Brain microvascular endothelial cell (primary cell): ENCODE measurements around the gene HHAT.

Experiments
- DNase-seq: peaks from one replicate; pipeline ENCODE4 v3.0.0-alpha.2; 2020
- H3K27ac ChIP-seq: fragments of 250-450 bp; sonication (Bioruptor Pico); 2 replicates; pipeline ENCODE4 v1.5.1; 2020; ENCODE audit warnings: mild to moderate bottlenecking, moderate library complexity
- H3K27me3 ChIP-seq: fragments of 250-450 bp; sonication (Bioruptor Pico); replicated peaks from 2 replicates; pipeline ENCODE4 v1.5.1; 2020; ENCODE audit warnings: mild to moderate bottlenecking
- H3K36me3 ChIP-seq: fragments of 250-450 bp; sonication (Bioruptor Pico); replicated peaks from 2 replicates; pipeline ENCODE4 v1.5.1; 2020; ENCODE audit warnings: mild to moderate bottlenecking
- H3K4me3 ChIP-seq: 2 replicates; pipeline ENCODE4 v1.5.1; 2011; ENCODE audit warnings: low read depth, mild to moderate bottlenecking, control low read depth, low read length, moderate library complexity
- CTCF ChIP-seq: IDR thresholded peaks from 2 replicates; pipeline ENCODE4 v1.5.1; 2011; ENCODE audit warnings: low read depth, mild to moderate bottlenecking, moderate library complexity, low read length, control low read depth, inconsistent platforms; ENCODE audit errors: missing control alignments
- in situ Hi-C: cut with HindIII; loops from 2 replicates; pipeline ENCODE4 v1.10.0; 2017; ENCODE audit warnings: low sequenced_read_pairs, low pct_ligation_motif_present

Gene HHAT

DNA sequence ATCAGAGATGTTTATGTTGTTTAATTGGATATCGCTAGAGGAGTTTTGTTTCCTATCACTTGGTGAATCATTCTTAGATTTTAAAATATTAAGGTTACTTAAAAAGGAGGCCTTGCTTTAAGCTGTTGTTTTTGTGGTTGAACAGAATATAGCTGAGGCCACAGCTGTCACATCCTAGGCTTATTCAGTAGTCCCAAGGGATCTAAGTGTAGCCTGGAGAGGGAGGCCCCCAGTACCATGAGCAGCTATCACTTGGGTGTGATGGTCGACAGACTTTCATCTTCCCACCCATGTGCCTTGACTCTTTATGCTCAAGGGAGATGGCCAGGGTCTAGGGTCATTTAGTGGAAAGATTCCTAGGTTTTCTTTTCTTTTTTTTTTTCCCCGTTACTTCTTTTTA, 278.7 kb downstream of the HHAT start:
- no peak for TF ChIP-seq CTCF
- no peak overlapping the region for H3K4me3 ChIP-seq
- in situ Hi-C loops = no loop called here
- H3K27ac ChIP-seq = no peak overlapping the region
- H3K27me3 ChIP-seq = no peaks in the 10 kb centered on the region
- H3K36me3 ChIP-seq = no peaks in the 10 kb centered on the region
- no peak for DNase-seq

- DNase-seq = no peak
- Histone ChIP-seq H3K27me3 (no peaks in the 10 kb centered on the region), H3K36me3 (no peaks in the 10 kb centered on the region), H3K4me3 (no peak overlapping the region), H3K27ac (no peak overlapping the region)
- no peak for TF ChIP-seq CTCF
- in situ Hi-C loops = no loop called here
Observed at GRCh38 chr1:210608767-210609166, 280.1 kb downstream of the HHAT start.

- in situ Hi-C loops = no loop called here
- Histone ChIP-seq H3K27ac (no peak overlapping the region), H3K4me3 (no peak overlapping the region), H3K27me3 (no peaks in the 10 kb centered on the region), H3K36me3 (no peaks in the 10 kb centered on the region)
- TF ChIP-seq CTCF = no peak
- no peak for DNase-seq
Observed at GRCh38 chr1:210616356-210616755, 287.7 kb downstream of the HHAT start.

DNA sequence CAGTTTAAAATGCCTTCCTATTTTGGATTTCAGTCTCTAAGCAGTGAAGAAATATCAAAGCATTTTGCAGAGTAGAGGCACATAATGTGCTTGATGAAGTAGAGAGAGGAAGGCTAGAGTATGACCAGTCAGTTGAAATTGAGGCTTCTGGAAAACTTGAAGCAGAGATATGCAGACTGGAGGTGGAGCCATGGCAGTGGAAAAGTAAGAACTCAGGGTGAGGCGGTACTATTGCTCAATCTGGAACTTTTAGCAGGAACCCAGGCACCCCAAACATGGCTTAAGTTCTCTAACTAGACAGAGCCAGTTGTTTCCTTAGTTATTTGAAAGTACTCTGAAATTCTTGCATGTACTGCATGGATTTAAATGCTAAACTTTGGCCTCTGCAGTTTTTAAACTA, 288.6 kb downstream of the HHAT start:
- TF ChIP-seq CTCF = no peak
- H3K27me3 ChIP-seq = no peaks in the 10 kb centered on the region
- no peak overlapping the region for H3K4me3 ChIP-seq
- H3K36me3 ChIP-seq = no peaks in the 10 kb centered on the region
- in situ Hi-C loops = no loop called here
- no peak overlapping the region for H3K27ac ChIP-seq
- no peak for DNase-seq

- no peak for TF ChIP-seq CTCF
- in situ Hi-C loops = no loop called here
- H3K27me3 ChIP-seq = no peaks in the 10 kb centered on the region
Observed at GRCh38 chr1:210618369-210618768, 289.7 kb downstream of the HHAT start.

DNA sequence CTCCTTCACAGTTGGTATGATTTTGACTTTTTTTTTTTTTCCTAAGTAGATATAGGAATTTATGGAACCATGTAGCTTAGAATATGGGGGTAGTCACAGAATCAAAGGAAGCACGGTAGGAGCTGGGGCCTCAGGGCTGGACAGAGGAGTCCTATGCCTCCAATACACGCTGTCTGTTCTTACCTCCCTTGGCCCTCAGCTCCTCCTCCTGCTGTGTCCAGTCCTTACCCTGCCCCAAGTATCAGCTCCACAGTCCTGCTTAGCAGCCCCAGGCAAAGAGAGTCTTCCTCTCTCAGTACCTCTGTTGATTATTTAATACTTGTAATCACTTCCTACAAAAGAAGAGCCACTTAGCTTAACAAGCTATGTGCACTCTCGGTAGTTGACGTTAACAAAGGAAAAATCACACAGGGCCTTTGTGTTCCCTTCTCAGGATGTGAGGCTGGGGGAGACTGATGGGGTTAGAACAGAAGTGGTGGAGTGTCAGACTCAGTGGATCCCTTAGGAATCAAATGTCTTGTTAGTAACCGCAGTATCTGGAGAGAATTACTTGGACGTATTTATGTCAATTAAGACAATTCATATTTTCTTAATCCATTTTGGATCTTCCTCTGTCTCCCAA, 292.3 kb downstream of the HHAT start:
- in situ Hi-C loops = no loop called here

More at GRCh38 chr1:210618369-210618768, 289.7 kb downstream of the HHAT start:
- DNase-seq = no peak
- no peak overlapping the region for H3K27ac ChIP-seq
- H3K4me3 ChIP-seq = no peak overlapping the region
- no peaks in the 10 kb centered on the region for H3K36me3 ChIP-seq

More for the DNA sequence above, 292.3 kb downstream of the HHAT start:
- no peak for DNase-seq
- Histone ChIP-seq H3K27ac (no peak overlapping the region), H3K36me3 (no peaks in the 10 kb centered on the region), H3K27me3 (no peaks in the 10 kb centered on the region), H3K4me3 (no peak overlapping the region)
- no peak for TF ChIP-seq CTCF
